ENCODE results near the gene OVCA2. TPM values are rescaled to one million over a fixed set of nuclear protein-coding genes. Genes with fewer than 3 reads are reported as not detected.

The OVCA2 gene
- polyA plus RNA-seq, 1 experiment, result 56.7 TPM

DNA sequence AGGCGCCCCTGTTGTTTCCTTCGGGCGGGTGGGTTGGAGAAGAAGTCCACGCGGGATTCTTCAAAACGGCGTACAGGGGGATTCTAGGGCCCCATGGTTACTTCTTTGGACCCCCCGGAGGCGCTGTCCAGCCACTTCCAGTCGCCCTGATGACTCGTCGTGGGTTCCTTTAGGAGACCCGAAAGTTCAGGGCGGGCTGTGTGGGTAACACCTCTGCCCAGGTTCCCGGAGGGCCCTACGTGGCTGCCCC, 12.4 kb downstream of the OVCA2 start:
- ChIA-PET CTCF (interaction anchor here (0.6 to 9.7 kb wide), 38 partner anchors 10 to 328 kb away, joined by 3 to 310 read pairs (median 8); partner anchors contain the start of genes SMG6, SRR and TSR1), POLR2A (interaction anchor here (0.6 kb wide), 2 partner anchors 94 to 183 kb away, joined by 3 read pairs; no protein-coding TSS in a partner anchor)
- no peak for DNase-seq (ENCODE audit: low read depth)
- no peaks in the 10 kb centered on the region for H3K27me3 ChIP-seq (ENCODE audit: control insufficient read depth, insufficient read depth, low read length)
- H3K36me3 ChIP-seq (ENCODE audit: control insufficient read depth, insufficient read depth, low read length), result peaks cover 16% of the 10 kb centered on the region
- peak overlapping the region; percentile 79 for H3K4me3 ChIP-seq (ENCODE audit: low read depth, low read length)
- TF ChIP-seq, protein P1, sequence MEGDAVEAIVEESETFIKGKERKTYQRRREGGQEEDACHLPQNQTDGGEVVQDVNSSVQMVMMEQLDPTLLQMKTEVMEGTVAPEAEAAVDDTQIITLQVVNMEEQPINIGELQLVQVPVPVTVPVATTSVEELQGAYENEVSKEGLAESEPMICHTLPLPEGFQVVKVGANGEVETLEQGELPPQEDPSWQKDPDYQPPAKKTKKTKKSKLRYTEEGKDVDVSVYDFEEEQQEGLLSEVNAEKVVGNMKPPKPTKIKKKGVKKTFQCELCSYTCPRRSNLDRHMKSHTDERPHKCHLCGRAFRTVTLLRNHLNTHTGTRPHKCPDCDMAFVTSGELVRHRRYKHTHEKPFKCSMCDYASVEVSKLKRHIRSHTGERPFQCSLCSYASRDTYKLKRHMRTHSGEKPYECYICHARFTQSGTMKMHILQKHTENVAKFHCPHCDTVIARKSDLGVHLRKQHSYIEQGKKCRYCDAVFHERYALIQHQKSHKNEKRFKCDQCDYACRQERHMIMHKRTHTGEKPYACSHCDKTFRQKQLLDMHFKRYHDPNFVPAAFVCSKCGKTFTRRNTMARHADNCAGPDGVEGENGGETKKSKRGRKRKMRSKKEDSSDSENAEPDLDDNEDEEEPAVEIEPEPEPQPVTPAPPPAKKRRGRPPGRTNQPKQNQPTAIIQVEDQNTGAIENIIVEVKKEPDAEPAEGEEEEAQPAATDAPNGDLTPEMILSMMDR (IDR thresholded peaks at IDR 0.05; ENCODE audit: insufficient read depth, low read depth, low read length), result no peak

DNA sequence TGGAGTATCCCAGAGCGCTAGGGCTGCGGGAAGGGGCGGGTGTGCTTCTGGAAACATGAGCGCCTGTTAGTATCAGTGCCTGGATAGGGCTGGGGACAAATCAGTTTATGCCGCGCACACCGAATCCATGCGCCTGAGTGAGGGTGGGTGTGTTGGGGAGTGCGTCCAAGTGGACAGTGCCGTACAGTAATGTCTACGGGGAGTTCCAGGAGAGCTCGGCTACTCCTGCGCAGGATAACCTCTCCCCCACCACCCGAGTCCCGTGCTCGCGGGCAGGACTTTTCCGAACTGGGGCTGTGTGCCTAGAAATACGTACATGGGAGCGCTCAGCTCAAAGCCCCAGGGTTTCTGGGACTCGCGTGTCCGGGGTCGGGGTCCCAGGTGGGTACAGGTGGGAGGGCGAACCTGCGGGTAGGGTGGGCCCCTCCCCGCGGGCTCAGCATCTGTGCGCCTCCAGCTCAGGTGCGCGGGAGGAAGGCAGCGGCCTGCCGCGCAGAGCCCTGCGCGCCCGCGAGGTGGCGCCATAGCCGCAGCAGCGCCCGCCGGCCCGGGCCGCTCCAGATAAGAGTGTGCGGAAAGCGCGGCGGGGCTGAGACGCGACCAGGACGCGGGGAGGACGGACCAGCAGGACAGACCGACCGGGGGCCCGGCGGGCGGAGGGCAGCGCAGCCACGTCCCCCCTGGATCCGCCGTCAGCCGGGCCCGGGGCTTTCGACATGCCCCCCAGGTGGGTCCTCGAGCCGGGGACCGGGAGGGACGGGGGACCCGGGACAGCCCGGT, 12.9 kb downstream of the OVCA2 start, which contains the start of gene HIC1:
HIC1 (plus strand) TSS at position 592 of the 780 bp plus-strand sequence. CDS start 1,588 bp downstream, outside the sequence.
- CTCF ChIA-PET, result interaction anchor here (0.6 to 9.7 kb wide), 45 partner anchors 10 to 328 kb away, joined by 3 to 310 read pairs (median 8); partner anchors contain the start of genes SMG6, SRR and TSR1
- H3K27me3 ChIP-seq (ENCODE audit: control insufficient read depth, insufficient read depth, low read length), result no peaks in the 10 kb centered on the region
- peak within 1 kb of the TSS; percentile 79 for H3K4me3 ChIP-seq (ENCODE audit: low read depth, low read length)
- H3K36me3 ChIP-seq (ENCODE audit: control insufficient read depth, insufficient read depth, low read length), result peaks cover 20% of the 10 kb centered on the region
- TF ChIP-seq, protein P1 (IDR thresholded peaks at IDR 0.05; ENCODE audit: insufficient read depth, low read depth, low read length), result peak; percentile 50
- DNase-seq (ENCODE audit: low read depth), result no peak
- POLR2A ChIA-PET, result interaction anchor here (0.6 to 0.9 kb wide), 4 partner anchors 55 to 190 kb away, joined by 3 to 10 read pairs (median 4); no protein-coding TSS in a partner anchor

DNA sequence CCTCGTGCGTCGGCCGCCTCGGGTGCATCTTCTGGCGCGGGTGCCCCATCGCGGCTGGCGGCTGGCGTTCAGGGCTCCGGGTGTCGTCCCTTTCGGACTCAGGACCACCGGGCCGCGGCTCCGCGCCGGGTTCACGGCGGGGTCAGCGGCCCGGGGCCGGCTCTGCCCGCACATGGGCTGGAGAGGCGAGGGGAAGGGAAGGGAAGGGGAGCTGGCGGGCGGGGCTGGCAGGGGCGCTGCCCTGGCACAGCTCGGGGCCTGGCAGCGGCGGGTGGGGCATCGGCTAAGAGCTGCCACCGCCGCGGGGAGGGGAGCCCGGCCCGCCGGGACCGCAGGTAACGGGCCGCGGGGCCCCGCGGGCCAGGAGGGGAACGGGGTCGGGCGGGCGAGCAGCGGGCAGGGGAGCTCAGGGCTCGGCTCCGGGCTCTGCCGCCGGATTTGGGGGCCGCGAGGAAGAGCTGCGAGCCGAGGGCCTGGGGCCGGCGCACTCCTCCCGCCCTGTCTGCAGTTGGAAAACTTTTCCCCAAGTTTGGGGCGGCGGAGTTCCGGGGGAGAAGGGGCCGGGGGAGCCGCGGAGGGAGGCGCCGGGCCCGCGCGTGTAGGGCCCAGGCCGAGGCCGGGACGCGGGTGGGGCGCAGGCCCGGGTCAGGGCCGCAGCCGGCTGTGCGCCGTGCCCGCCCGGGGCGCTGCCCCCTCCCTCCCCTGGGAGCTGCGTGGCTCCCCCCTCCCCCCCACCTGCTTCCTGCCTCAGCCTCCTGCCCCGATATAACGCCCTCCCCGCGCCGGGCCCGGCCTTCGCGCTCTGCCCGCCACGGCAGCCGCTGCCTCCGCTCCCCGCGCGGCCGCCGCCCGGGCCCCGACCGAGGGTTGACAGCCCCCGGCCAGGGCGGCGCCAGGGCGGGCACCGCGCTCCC, 13.7 kb downstream of the OVCA2 start:
- CTCF ChIA-PET, result interaction anchor here (0.7 to 9.7 kb wide), 38 partner anchors 9 to 327 kb away, joined by 3 to 310 read pairs (median 10); partner anchors contain the start of genes SMG6, SRR and TSR1
- Histone ChIP-seq H3K4me3 (ENCODE audit: low read depth, low read length) (peak overlapping the region; percentile 79), H3K36me3 (ENCODE audit: control insufficient read depth, insufficient read depth, low read length) (peaks cover 24% of the 10 kb centered on the region), H3K27me3 (ENCODE audit: control insufficient read depth, insufficient read depth, low read length) (no peaks in the 10 kb centered on the region)
- TF ChIP-seq, protein P1 (IDR thresholded peaks at IDR 0.05; ENCODE audit: insufficient read depth, low read depth, low read length), result no peak
- POLR2A ChIA-PET, result interaction anchor here (0.6 to 1.1 kb wide), 5 partner anchors 9 to 205 kb away, joined by 4 to 10 read pairs (median 5); no protein-coding TSS in a partner anchor
- no peak for DNase-seq (ENCODE audit: low read depth)

DNA sequence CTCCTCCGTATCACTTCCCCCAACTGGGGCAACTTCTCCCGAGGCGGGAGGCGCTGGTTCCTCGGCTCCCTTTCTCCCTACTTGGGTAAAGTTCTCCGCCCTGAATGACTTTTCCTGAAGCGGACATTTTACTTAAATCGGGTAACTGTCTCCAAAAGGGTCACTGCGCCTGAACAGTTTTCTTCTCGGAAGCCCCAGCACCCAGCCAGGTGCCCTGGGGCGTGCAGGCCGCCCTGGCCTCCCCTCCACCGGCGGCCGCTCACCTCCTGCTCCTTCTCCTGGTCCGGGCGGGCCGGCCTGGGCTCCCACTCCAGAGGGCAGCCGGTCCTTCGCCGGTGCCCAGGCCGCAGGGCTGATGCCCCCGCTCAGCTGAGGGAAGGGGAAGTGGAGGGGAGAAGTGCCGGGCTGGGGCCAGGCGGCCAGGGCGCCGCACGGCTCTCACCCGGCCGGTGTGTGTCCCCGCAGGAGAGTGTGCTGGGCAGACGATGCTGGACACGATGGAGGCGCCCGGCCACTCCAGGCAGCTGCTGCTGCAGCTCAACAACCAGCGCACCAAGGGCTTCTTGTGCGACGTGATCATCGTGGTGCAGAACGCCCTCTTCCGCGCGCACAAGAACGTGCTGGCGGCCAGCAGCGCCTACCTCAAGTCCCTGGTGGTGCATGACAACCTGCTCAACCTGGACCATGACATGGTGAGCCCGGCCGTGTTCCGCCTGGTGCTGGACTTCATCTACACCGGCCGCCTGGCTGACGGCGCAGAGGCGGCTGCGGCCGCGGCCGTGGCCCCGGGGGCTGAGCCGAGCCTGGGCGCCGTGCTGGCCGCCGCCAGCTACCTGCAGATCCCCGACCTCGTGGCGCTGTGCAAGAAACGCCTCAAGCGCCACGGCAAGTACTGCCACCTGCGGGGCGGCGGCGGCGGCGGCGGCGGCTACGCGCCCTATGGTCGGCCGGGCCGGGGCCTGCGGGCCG, 14.7 kb downstream of the OVCA2 start:
- CTCF ChIA-PET, result interaction anchor here (0.8 to 9.7 kb wide), 34 partner anchors 8 to 297 kb away, joined by 3 to 310 read pairs (median 10); partner anchors contain the start of genes SMG6, SRR and TSR1
- Histone ChIP-seq H3K27me3 (ENCODE audit: control insufficient read depth, insufficient read depth, low read length) (no peaks in the 10 kb centered on the region), H3K36me3 (ENCODE audit: control insufficient read depth, insufficient read depth, low read length) (peaks cover 33% of the 10 kb centered on the region), H3K4me3 (ENCODE audit: low read depth, low read length) (peak overlapping the region; percentile 79)
- no peak for DNase-seq (ENCODE audit: low read depth)
- TF ChIP-seq, protein P1 (IDR thresholded peaks at IDR 0.05; ENCODE audit: insufficient read depth, low read depth, low read length), result 0 out of 2 replicates have a peak, but pooled peaks have one; percentile 4
- POLR2A ChIA-PET, result interaction anchor here (0.6 to 1.1 kb wide), 3 partner anchors 10 to 204 kb away, joined by 4 to 5 read pairs (median 4); no protein-coding TSS in a partner anchor
